GM19467 (cell line): ENCODE measurements around the gene MYO7A.
"Not testable (repeated sequence)": the region's sequence is repeated elsewhere in the genome, so short reads cannot be mapped to it uniquely, and the experiment has no call there.

ENCODE experiments used
- ATAC-seq: cut with Tn5 transposase; IDR thresholded peaks from one replicate; pipeline ENCODE4 v1.9.1; 2021; ENCODE audit warnings: mild to moderate bottlenecking, moderate library complexity; ENCODE audit not compliant: unreplicated experiment

Gene MYO7A

DNA sequence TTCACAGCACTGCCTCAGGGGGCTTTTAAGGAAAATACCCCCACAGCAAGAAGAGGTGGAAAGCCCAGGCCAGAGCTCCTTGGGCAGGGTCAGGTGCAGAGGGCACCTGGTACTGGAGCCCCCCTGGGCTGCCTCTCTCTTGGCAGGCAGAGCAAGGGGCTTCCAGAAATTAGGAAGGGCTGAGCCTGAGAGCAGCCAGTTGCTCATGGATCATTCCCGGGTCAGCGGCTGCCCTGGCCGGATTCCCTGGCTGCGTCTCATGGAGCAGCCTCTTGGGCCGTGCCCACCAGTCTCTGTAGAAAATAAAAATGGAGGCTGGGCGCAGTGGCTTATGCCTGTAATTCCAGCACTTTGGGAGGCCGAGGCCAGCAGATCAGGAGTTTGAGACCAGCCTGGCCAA lies 35.7 kb upstream of the MYO7A start:
- no peak for ATAC-seq

GRCh38 chr11:77093056-77093891 lies 34.8 kb upstream of the MYO7A start:
- ATAC-seq = no peak

GRCh38 chr11:77093987-77094840 lies 33.8 kb upstream of the MYO7A start:
- no peak for ATAC-seq

DNA sequence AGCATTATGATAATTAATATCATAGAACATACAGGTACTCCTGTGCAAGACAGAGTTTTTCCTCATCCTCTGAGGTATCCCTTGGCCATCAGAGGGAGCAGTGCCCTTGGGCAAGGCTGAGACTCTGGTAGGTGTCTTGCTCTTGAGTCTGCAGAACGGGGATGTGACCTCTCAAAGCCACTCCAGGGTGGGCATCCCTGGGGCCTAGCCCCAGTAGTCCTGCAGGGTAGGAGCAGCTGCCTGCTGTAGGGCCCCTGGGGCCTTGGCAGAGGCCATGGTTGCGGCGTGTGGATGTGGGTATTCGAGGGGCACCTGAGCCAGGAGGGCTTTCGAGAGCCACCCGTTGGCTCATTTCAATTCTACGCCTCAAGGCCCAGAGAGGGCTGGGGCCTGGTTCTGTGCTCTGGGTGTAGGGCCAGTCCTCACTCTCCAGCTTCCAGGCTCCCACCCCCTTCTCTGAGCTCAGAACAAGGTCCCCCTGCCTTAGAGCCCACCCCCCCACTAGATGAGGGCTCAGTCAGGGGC lies 33.1 kb upstream of the MYO7A start:
- no peak for ATAC-seq

DNA sequence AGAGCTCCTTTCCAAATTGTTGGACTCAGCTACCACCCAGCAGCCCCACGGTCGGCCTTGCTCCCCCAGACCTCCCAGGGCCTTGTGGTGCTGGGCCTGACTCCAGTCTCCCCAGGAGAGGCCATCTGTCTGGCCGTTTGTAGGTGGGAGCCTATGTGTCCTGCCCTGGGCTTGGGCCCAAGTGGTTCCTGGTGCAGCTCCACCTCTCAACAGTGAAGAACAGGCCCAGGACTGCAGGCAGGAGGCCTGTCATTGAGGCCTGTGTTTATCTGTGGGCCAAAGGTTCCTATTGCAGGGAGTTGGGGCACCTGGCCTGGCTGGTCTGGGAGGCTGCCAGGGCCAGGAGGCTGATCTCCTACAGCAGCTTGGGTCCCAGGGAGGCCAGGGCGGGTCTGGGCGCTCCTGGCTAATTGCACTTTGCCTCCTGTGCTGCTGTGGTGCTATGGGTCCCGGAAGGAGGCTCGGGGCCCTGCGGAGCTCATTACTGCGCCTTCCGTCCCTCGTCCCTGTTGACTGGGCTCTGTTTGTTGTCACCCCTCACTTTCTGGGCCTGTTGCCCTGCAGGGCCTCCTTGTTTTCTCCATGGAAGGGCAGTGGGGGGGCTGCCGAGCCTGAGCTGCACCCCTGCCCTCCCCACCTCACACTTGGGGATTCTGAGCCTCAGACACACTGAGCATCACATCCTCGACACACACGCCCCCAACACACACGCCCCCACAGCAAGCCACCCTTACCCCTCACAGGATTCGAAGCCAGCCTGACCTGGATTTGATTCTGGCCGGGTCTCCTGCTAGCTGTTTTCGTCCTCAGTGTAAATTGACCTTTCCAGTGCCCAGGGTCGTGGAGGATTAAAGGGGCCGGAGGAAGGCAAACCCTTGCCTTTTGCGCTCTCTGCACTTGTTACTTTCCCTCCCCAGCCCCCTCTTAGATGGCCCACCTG lies 32.2 kb upstream of the MYO7A start:
- no peak for ATAC-seq

GRCh38 chr11:77096591-77097019 lies 31.4 kb upstream of the MYO7A start:
- no peak for ATAC-seq

- not testable (repeated sequence) for ATAC-seq
These were observed 30.9 kb upstream of the MYO7A start for GRCh38 chr11:77097180-77097579.

GRCh38 chr11:77100166-77101042 lies 27.6 kb upstream of the MYO7A start:
- ATAC-seq = no peak

DNA sequence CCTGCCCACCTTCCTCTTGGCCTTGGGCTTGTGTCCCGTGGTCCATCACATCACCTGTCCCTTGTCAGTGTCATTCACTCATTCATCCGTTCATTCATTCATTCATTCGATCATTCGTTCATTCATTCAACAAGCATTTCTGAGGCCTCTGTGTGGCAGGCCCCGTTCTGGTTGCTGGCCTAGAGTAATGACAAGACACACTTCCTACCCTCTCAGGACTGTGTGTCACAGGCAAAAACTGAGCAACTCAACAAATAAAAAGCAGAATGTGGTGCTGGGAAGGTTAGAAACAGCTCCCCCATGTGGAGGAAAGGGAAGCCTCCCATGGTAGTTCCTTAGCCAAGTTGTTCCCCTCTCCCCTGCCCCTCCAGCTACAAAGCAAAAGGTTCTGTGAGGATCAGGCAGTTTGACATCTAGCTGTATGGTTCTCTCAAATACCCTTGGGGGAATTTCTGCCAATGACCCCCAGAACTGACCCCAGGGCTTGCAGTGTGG lies 27.0 kb upstream of the MYO7A start:
- no peak for ATAC-seq

GRCh38 chr11:77102246-77103210 lies 25.5 kb upstream of the MYO7A start, which contains the start of gene OMP:
TSS of gene OMP (plus strand) at chr11:77102840. CDS start at chr11:77102840, 0 bp downstream.
- no peak for ATAC-seq

GRCh38 chr11:77103319-77103718 lies 24.7 kb upstream of the MYO7A start:
- ATAC-seq = no peak

- ATAC-seq = no peak
These were observed 23.3 kb upstream of the MYO7A start for GRCh38 chr11:77104727-77105126.

DNA sequence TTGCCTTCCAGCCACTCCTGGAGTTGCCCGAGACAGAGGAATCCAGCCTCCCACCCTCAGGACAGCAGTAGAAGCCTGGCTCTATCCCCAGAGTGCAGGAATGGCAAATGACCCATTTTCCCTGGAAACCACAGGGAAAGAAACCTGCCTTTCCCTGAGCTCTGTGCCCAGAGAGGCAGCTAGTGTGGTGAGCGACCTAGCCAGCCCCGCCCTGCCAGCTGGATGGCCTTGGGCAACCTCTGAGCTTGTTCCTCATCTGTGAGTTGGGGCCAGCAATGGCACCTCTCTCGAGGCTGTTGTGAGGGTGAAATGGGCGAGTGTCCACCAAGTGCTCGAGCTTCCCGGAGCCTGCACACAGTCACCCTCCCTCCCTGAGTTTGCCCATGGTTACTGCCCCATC lies 21.7 kb upstream of the MYO7A start:
- no peak for ATAC-seq

DNA sequence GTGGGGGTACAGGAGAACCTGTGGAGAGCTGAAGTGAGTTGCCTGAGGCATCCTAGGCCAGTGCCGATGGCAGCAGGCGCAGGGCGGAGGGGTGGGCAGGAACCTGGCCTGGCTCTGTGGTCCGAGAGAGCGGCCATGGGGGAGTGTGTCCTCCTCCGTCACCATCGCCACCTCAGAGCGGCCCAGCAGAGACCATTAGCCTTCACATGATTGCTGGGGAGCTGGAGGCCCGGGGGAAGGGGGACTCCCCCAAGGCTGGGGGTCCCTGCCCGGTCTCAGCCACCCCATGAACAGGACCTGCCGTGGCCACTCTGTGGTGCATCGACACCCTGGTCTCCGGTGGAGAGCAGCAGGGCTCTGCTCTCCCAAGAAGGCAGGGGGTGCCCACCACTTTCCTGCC lies 21.3 kb upstream of the MYO7A start:
- no peak for ATAC-seq

GRCh38 chr11:77107950-77108349 lies 20.1 kb upstream of the MYO7A start:
- no peak for ATAC-seq

- no peak for ATAC-seq
These were observed 19.6 kb upstream of the MYO7A start for GRCh38 chr11:77108436-77108835.

- ATAC-seq = no peak
These were observed 18.6 kb upstream of the MYO7A start for GRCh38 chr11:77109236-77110019.
